Central memory CD8-positive, alpha-beta T cell (primary cell): ENCODE results near the gene NFASC.

Source experiments
- ATAC-seq: fragments of 150-1000 bp; cut with Tn5 transposase; replicated peaks from 2 replicates; pipeline ENCODE4 v1.10.0; 2022; ENCODE audit warnings: mild to moderate bottlenecking, moderate FRiP score, moderate number of reproducible peaks; ENCODE audit not compliant: poor library complexity, severe bottlenecking; ENCODE audit errors: extremely low read depth
- DNase-seq, 2 donors: peaks; one replicate each; pipeline ENCODE4 v3.0.0; 2021; ENCODE audit warnings: low spot score in 2 of 2
- H3K27ac Mint-ChIP-seq: one replicate; pipeline ENCODE4 v1.8.0; 2022; ENCODE audit warnings: low read depth, mild to moderate bottlenecking, moderate library complexity, mixed read lengths
- H3K27me3 Mint-ChIP-seq: one replicate; pipeline ENCODE4 v1.8.0; 2022; ENCODE audit warnings: mixed read lengths
- H3K36me3 Mint-ChIP-seq: one replicate; pipeline ENCODE4 v1.8.0; 2022; ENCODE audit warnings: mild to moderate bottlenecking, moderate library complexity, mixed read lengths; ENCODE audit not compliant: insufficient read depth
- H3K4me1 Mint-ChIP-seq: one replicate; pipeline ENCODE4 v1.8.0; 2022; ENCODE audit warnings: mixed read lengths
- H3K4me3 Mint-ChIP-seq: one replicate; pipeline ENCODE4 v1.8.0; 2022; ENCODE audit warnings: mild to moderate bottlenecking, moderate library complexity, mixed read lengths
- H3K9me3 Mint-ChIP-seq: one replicate; pipeline ENCODE4 v1.8.0; 2022; ENCODE audit warnings: mixed read lengths

Gene NFASC

GRCh38 chr1:204936765-204937164 is 66.1 kb downstream of the NFASC start:
- Mint-ChIP-seq H3K4me1 (no peaks in the 10 kb centered on the region), H3K4me3 (no peak overlapping the region), H3K27me3 (peaks cover 10% of the 10 kb centered on the region), H3K27ac (no peak overlapping the region), H3K9me3 (no peaks in the 10 kb centered on the region), H3K36me3 (no peaks in the 10 kb centered on the region)
- DNase-seq (no peak), ATAC-seq (no peak)

GRCh38 chr1:204937901-204938300 is 67.2 kb downstream of the NFASC start:
- no peaks in the 10 kb centered on the region for H3K9me3 Mint-ChIP-seq
- DNase-seq (no peak), ATAC-seq (no peak)
- H3K4me1 Mint-ChIP-seq, result no peaks in the 10 kb centered on the region
- no peak overlapping the region for H3K4me3 Mint-ChIP-seq
- no peaks in the 10 kb centered on the region for H3K36me3 Mint-ChIP-seq
- H3K27me3 Mint-ChIP-seq, result peaks cover 10% of the 10 kb centered on the region
- no peak overlapping the region for H3K27ac Mint-ChIP-seq

- H3K27me3 Mint-ChIP-seq, result peaks cover 19% of the 10 kb centered on the region
- no peak overlapping the region for H3K4me3 Mint-ChIP-seq
- peaks cover 3% of the 10 kb centered on the region for H3K36me3 Mint-ChIP-seq
- no peaks in the 10 kb centered on the region for H3K9me3 Mint-ChIP-seq
- H3K4me1 Mint-ChIP-seq, result no peaks in the 10 kb centered on the region
- ATAC-seq, result no peak
- H3K27ac Mint-ChIP-seq, result no peak overlapping the region
- no peak for DNase-seq
Observed at GRCh38 chr1:204940591-204940990, 69.9 kb downstream of the NFASC start.

GRCh38 chr1:204941421-204942338 is 71.0 kb downstream of the NFASC start:
- H3K9me3 Mint-ChIP-seq, result no peaks in the 10 kb centered on the region
- H3K27ac Mint-ChIP-seq, result no peak overlapping the region
- ATAC-seq (no peak), DNase-seq (no peak)
- peaks cover 3% of the 10 kb centered on the region for H3K36me3 Mint-ChIP-seq
- no peak overlapping the region for H3K4me3 Mint-ChIP-seq
- H3K27me3 Mint-ChIP-seq, result peaks cover 18% of the 10 kb centered on the region
- H3K4me1 Mint-ChIP-seq, result no peaks in the 10 kb centered on the region

- Mint-ChIP-seq H3K4me1 (no peaks in the 10 kb centered on the region), H3K4me3 (no peak overlapping the region), H3K36me3 (peaks cover 3% of the 10 kb centered on the region), H3K9me3 (no peaks in the 10 kb centered on the region), H3K27me3 (peaks cover 10% of the 10 kb centered on the region), H3K27ac (no peak overlapping the region)
- DNase-seq, result no peak
- no peak for ATAC-seq
Observed at GRCh38 chr1:204943495-204943894, 72.8 kb downstream of the NFASC start.

- Mint-ChIP-seq H3K27me3 (peaks cover 18% of the 10 kb centered on the region), H3K4me3 (no peak overlapping the region), H3K9me3 (no peaks in the 10 kb centered on the region), H3K27ac (no peak overlapping the region), H3K4me1 (no peaks in the 10 kb centered on the region), H3K36me3 (peaks cover 3% of the 10 kb centered on the region)
- ATAC-seq (no peak), DNase-seq (no peak)
Observed at GRCh38 chr1:204944662-204945061, 74.0 kb downstream of the NFASC start.

GRCh38 chr1:204945565-204945977 is 74.9 kb downstream of the NFASC start:
- ATAC-seq (no peak), DNase-seq (no peak)
- Mint-ChIP-seq H3K4me1 (no peaks in the 10 kb centered on the region), H3K36me3 (peaks cover 3% of the 10 kb centered on the region), H3K27ac (no peak overlapping the region), H3K27me3 (peaks cover 18% of the 10 kb centered on the region), H3K9me3 (no peaks in the 10 kb centered on the region), H3K4me3 (no peak overlapping the region)

GRCh38 chr1:204946640-204947039 is 76.0 kb downstream of the NFASC start:
- no peak overlapping the region for H3K27ac Mint-ChIP-seq
- no peak overlapping the region for H3K4me3 Mint-ChIP-seq
- H3K9me3 Mint-ChIP-seq, result no peaks in the 10 kb centered on the region
- H3K27me3 Mint-ChIP-seq, result peaks cover 18% of the 10 kb centered on the region
- DNase-seq, result no peak
- no peaks in the 10 kb centered on the region for H3K4me1 Mint-ChIP-seq
- H3K36me3 Mint-ChIP-seq, result peaks cover 3% of the 10 kb centered on the region
- ATAC-seq, result no peak

GRCh38 chr1:204947338-204947737 is 76.7 kb downstream of the NFASC start:
- peaks cover 18% of the 10 kb centered on the region for H3K27me3 Mint-ChIP-seq

GRCh38 chr1:204947747-204948146 is 77.1 kb downstream of the NFASC start:
- H3K36me3 Mint-ChIP-seq, result peaks cover 3% of the 10 kb centered on the region
- H3K4me3 Mint-ChIP-seq, result no peak overlapping the region
- no peaks in the 10 kb centered on the region for H3K4me1 Mint-ChIP-seq
- no peak overlapping the region for H3K27ac Mint-ChIP-seq
- no peak for ATAC-seq
- DNase-seq, result no peak
- no peaks in the 10 kb centered on the region for H3K9me3 Mint-ChIP-seq
- peaks cover 18% of the 10 kb centered on the region for H3K27me3 Mint-ChIP-seq

More at GRCh38 chr1:204947338-204947737, 76.7 kb downstream of the NFASC start:
- ATAC-seq, result no peak
- no peaks in the 10 kb centered on the region for H3K9me3 Mint-ChIP-seq
- H3K27ac Mint-ChIP-seq, result no peak overlapping the region
- H3K4me1 Mint-ChIP-seq, result no peaks in the 10 kb centered on the region
- no peak for DNase-seq
- H3K36me3 Mint-ChIP-seq, result peaks cover 3% of the 10 kb centered on the region
- no peak overlapping the region for H3K4me3 Mint-ChIP-seq

GRCh38 chr1:204950353-204951001 is 79.8 kb downstream of the NFASC start:
- DNase-seq, result no peak

GRCh38 chr1:204958317-204959307 is 88.0 kb downstream of the NFASC start:
- Mint-ChIP-seq H3K4me3 (no peak overlapping the region), H3K36me3 (no peaks in the 10 kb centered on the region), H3K9me3 (no peaks in the 10 kb centered on the region), H3K27me3 (peaks cover 73% of the 10 kb centered on the region), H3K27ac (no peak overlapping the region), H3K4me1 (no peaks in the 10 kb centered on the region)
- no peak for DNase-seq
- ATAC-seq, result no peak

More at GRCh38 chr1:204950353-204951001, 79.8 kb downstream of the NFASC start:
- H3K36me3 Mint-ChIP-seq, result no peaks in the 10 kb centered on the region
- no peaks in the 10 kb centered on the region for H3K4me1 Mint-ChIP-seq
- H3K27ac Mint-ChIP-seq, result no peak overlapping the region
- H3K27me3 Mint-ChIP-seq, result peaks cover 22% of the 10 kb centered on the region
- H3K9me3 Mint-ChIP-seq, result no peaks in the 10 kb centered on the region
- no peak overlapping the region for H3K4me3 Mint-ChIP-seq
- ATAC-seq, result no peak
